ENCODE data around the gene GNLY.
"Not testable (repeated sequence)": the region's sequence is repeated elsewhere in the genome, so short reads cannot be mapped to it uniquely, and the experiment has no call there.

Gene GNLY

GRCh38 chr2:85708641-85709040, 14.5 kb downstream of the GNLY start:
- no peak for DNase-seq (ENCODE audit: low read depth in 2 of 2)

- no peak for DNase-seq (ENCODE audit: low read depth in 2 of 2)
Observed at GRCh38 chr2:85709401-85709811, 15.2 kb downstream of the GNLY start.

GRCh38 chr2:85710687-85711577, 16.8 kb downstream of the GNLY start:
- DNase-seq (ENCODE audit: low read depth in 2 of 2) = no peak

- no peak for DNase-seq (ENCODE audit: low read depth in 2 of 2)
Observed at GRCh38 chr2:85711578-85712060, 17.5 kb downstream of the GNLY start.

- no peak for DNase-seq (ENCODE audit: low read depth in 2 of 2)
Observed at GRCh38 chr2:85712336-85712735, 18.2 kb downstream of the GNLY start.

GRCh38 chr2:85712849-85713612, 18.9 kb downstream of the GNLY start:
- DNase-seq (ENCODE audit: low read depth in 2 of 2) = no peak

- no peak for DNase-seq (ENCODE audit: low read depth in 2 of 2)
Observed at GRCh38 chr2:85713836-85714235, 19.7 kb downstream of the GNLY start.

GRCh38 chr2:85714421-85714820, 20.3 kb downstream of the GNLY start:
- not testable (repeated sequence) for DNase-seq (ENCODE audit: low read depth in 2 of 2)

- DNase-seq (ENCODE audit: low read depth in 2 of 2) = no peak
Observed at GRCh38 chr2:85714841-85715240, 20.7 kb downstream of the GNLY start.

GRCh38 chr2:85716346-85716914, 22.3 kb downstream of the GNLY start:
- DNase-seq (ENCODE audit: low read depth in 2 of 2) = no peak

GRCh38 chr2:85717308-85718008, 23.3 kb downstream of the GNLY start:
- no peak for DNase-seq (ENCODE audit: low read depth in 2 of 2)

GRCh38 chr2:85718009-85718391, 23.8 kb downstream of the GNLY start:
- no peak for DNase-seq (ENCODE audit: low read depth in 2 of 2)

- no peak for DNase-seq (ENCODE audit: low read depth in 2 of 2)
Observed at GRCh38 chr2:85718885-85719492, 24.8 kb downstream of the GNLY start.

GRCh38 chr2:85719609-85720240, 25.6 kb downstream of the GNLY start:
- no peak for DNase-seq (ENCODE audit: low read depth in 2 of 2)

- no peak for DNase-seq (ENCODE audit: low read depth in 2 of 2)
Observed at GRCh38 chr2:85720533-85720932, 26.4 kb downstream of the GNLY start.

- no peak for DNase-seq (ENCODE audit: low read depth in 2 of 2)
Observed at GRCh38 chr2:85721641-85722040, 27.5 kb downstream of the GNLY start.

- no peak for DNase-seq (ENCODE audit: low read depth in 2 of 2)
Observed at GRCh38 chr2:85722519-85722918, 28.4 kb downstream of the GNLY start.

- no peak for DNase-seq (ENCODE audit: low read depth in 2 of 2)
Observed at GRCh38 chr2:85723707-85724360, 29.7 kb downstream of the GNLY start.

GRCh38 chr2:85724731-85725181, 30.6 kb downstream of the GNLY start:
- DNase-seq (ENCODE audit: low read depth in 2 of 2) = no peak

GRCh38 chr2:85725451-85725850, 31.3 kb downstream of the GNLY start:
- no peak for DNase-seq (ENCODE audit: low read depth in 2 of 2)
